IMR-90 (cell line): ENCODE measurements around the gene DENND1B. TPM values are rescaled to one million over a fixed set of nuclear protein-coding genes. Genes with fewer than 3 reads are reported as not detected.

Experiments
- ATAC-seq: fragments of 200-7000 bp; cut with Tn5 transposase; 2 replicates; pipeline ENCODE4 v1.9.1; 2020; ENCODE audit warnings: low read depth, mild to moderate bottlenecking, moderate library complexity
- BruUV-seq: library from RNA; stranded (reverse); fragments of 400-500 nt; replicated peaks from 2 replicates; lab custom pipeline; 2021; lab: Mats Ljungman, UMichigan
- CTCF ChIA-PET: fragments of 300-600 bp; formaldehyde crosslinking; extraction: SDS; loops from one replicate; lab custom pipeline; 2021; ENCODE audit warnings: antibody characterized with exemption; lab: Yijun Ruan, JAX
- POLR2A ChIA-PET: fragments of 300-600 bp; sonication (Branson Sonifier 250); formaldehyde crosslinking; loops from one replicate; lab custom pipeline; 2022; ENCODE audit warnings: antibody characterized with exemption; ENCODE audit not compliant: unreplicated experiment; lab: Charles Lee
- DNase-seq: peaks from one replicate; pipeline ENCODE4 v3.0.0; 2013
- H2AFZ ChIP-seq: replicated peaks from 2 replicates; pipeline ENCODE3; 2013; ENCODE audit warnings: low read length, mild to moderate bottlenecking; ENCODE audit not compliant: poor library complexity
- H2AK5ac ChIP-seq: 2 replicates; pipeline ENCODE4 v1.6.1; 2013; ENCODE audit warnings: low read depth, low read length, inconsistent platforms
- H2AK9ac ChIP-seq: replicated peaks from 2 replicates; pipeline ENCODE3; 2013; ENCODE audit warnings: mild to moderate bottlenecking, low read depth, low read length, moderate library complexity; ENCODE audit not compliant: poor library complexity
- H2BK120ac ChIP-seq: 2 replicates; pipeline ENCODE4 v1.6.1; 2013; ENCODE audit warnings: low read depth, low read length, inconsistent platforms
- H2BK15ac ChIP-seq: 3 replicates; pipeline ENCODE4 v1.6.1; 2013; ENCODE audit warnings: low read depth, low read length, inconsistent platforms
- H2BK20ac ChIP-seq: 2 replicates; pipeline ENCODE4 v1.6.1; 2013; ENCODE audit warnings: low read depth, mild to moderate bottlenecking, inconsistent platforms, low read length, moderate library complexity
- H2BK5ac ChIP-seq: 2 replicates; pipeline ENCODE4 v1.6.1; 2013; ENCODE audit warnings: mild to moderate bottlenecking, low read depth, low read length, inconsistent platforms; ENCODE audit not compliant: poor library complexity, severe bottlenecking
- H3K14ac ChIP-seq: replicated peaks from 2 replicates; pipeline ENCODE4 v1.6.1; 2013; ENCODE audit warnings: low read depth, low read length, inconsistent platforms
- H3K18ac ChIP-seq: 2 replicates; pipeline ENCODE4 v1.6.1; 2013; ENCODE audit warnings: low read depth, low read length, control low read depth
- H3K23ac ChIP-seq: 2 replicates; pipeline ENCODE4 v1.6.1; 2013; ENCODE audit warnings: low read depth, low read length, inconsistent platforms
- H3K27ac ChIP-seq: 2 replicates; pipeline ENCODE4 v1.5.1; 2013; ENCODE audit warnings: mild to moderate bottlenecking, control low read depth, low read length; ENCODE audit not compliant: insufficient read depth
- H3K27me3 ChIP-seq: 2 replicates; pipeline ENCODE4 v1.6.1; 2013; ENCODE audit warnings: low read length; ENCODE audit not compliant: control insufficient read depth, insufficient read depth
- H3K36me3 ChIP-seq: 2 replicates; pipeline ENCODE4 v1.6.1; 2013; ENCODE audit warnings: low read length, mixed read lengths; ENCODE audit not compliant: control insufficient read depth, insufficient read depth
- H3K4ac ChIP-seq: 2 replicates; pipeline ENCODE4 v1.6.1; 2013; ENCODE audit warnings: low read depth, low read length, inconsistent platforms
- H3K4me1 ChIP-seq: 2 replicates; pipeline ENCODE4 v1.6.1; 2013; ENCODE audit warnings: low read length, mixed read lengths; ENCODE audit not compliant: control insufficient read depth, insufficient read depth
- H3K4me2 ChIP-seq: 2 replicates; pipeline ENCODE4 v1.6.1; 2013; ENCODE audit warnings: low read depth, mild to moderate bottlenecking, control low read depth, low read length, moderate library complexity
- H3K4me3 ChIP-seq: 2 replicates; pipeline ENCODE4 v1.5.1; 2013; ENCODE audit warnings: low read depth, mild to moderate bottlenecking, control low read depth, low read length, moderate library complexity; ENCODE audit not compliant: insufficient read depth
- H3K56ac ChIP-seq: 2 replicates; pipeline ENCODE4 v1.6.1; 2013; ENCODE audit warnings: low read length, inconsistent platforms; ENCODE audit not compliant: insufficient read depth; ENCODE audit errors: extremely low read depth
- H3K79me1 ChIP-seq, 2 experiments: 2 replicates each; pipeline ENCODE4 v1.6.1; 2013; ENCODE audit warnings: low read length in 2 of 2, inconsistent platforms in 1 of 2, low read depth in 1 of 2
- H3K9ac ChIP-seq: 2 replicates; pipeline ENCODE4 v1.6.1; 2013; ENCODE audit warnings: low read depth, low read length, control low read depth
- H3K9me1 ChIP-seq: 2 replicates; pipeline ENCODE4 v1.6.1; 2013; ENCODE audit warnings: low read length, inconsistent platforms; ENCODE audit not compliant: insufficient read depth
- H3K9me3 ChIP-seq: 2 replicates; pipeline ENCODE4 v1.6.1; 2013; ENCODE audit warnings: low read length; ENCODE audit not compliant: control insufficient read depth, insufficient read depth
- H4K20me1 ChIP-seq: 2 replicates; pipeline ENCODE4 v1.6.1; 2013; ENCODE audit warnings: low read length, inconsistent platforms; ENCODE audit not compliant: insufficient read depth
- H4K5ac ChIP-seq: 2 replicates; pipeline ENCODE4 v1.6.1; 2013; ENCODE audit warnings: mild to moderate bottlenecking, low read depth, low read length, control low read depth
- H4K8ac ChIP-seq, 2 experiments: 2 replicates each; pipeline ENCODE4 v1.6.1; 2013; ENCODE audit warnings: low read depth in 2 of 2, low read length in 2 of 2, control low read depth in 1 of 2, inconsistent platforms in 1 of 2
- H4K91ac ChIP-seq: 2 replicates; pipeline ENCODE4 v1.6.1; 2013; ENCODE audit warnings: low read depth, low read length, inconsistent platforms; ENCODE audit not compliant: insufficient read depth
- CEBPB ChIP-seq: IDR thresholded peaks from 2 replicates; pipeline ENCODE4 v1.6.1; 2012; ENCODE audit warnings: low read depth, low read length, improper control_type of control experiment
- MAZ ChIP-seq: IDR thresholded peaks from 2 replicates; pipeline ENCODE4 v1.6.1; 2012; ENCODE audit warnings: low read depth, mild to moderate bottlenecking, low read length, improper control_type of control experiment, moderate library complexity, borderline replicate concordance
- NFE2L2 ChIP-seq: fragments of 150-350 bp; IDR thresholded peaks from 2 replicates; pipeline ENCODE4 v1.6.1; 2016; ENCODE audit warnings: low read depth, mild to moderate bottlenecking, low read length
- RAD21 ChIP-seq: IDR thresholded peaks from 2 replicates; pipeline ENCODE4 v1.6.1; 2012; ENCODE audit warnings: low read length, improper control_type of control experiment
- RCOR1 ChIP-seq: IDR thresholded peaks from 2 replicates; pipeline ENCODE4 v1.6.1; 2012; ENCODE audit warnings: mild to moderate bottlenecking, low read length, improper control_type of control experiment; ENCODE audit not compliant: insufficient replicate concordance
- SMC3 ChIP-seq: fragments of 150-350 bp; IDR thresholded peaks from 2 replicates; pipeline ENCODE4 v1.6.1; 2016; ENCODE audit warnings: low read depth, mild to moderate bottlenecking, antibody characterized with exemption, low read length, moderate library complexity
- WGBS, 2 experiments: methylation state at CpG; one replicate each; pipeline versions ENCODE4 v1.1.5 to v1.1.7; 2013; ENCODE audit warnings: missing lambda C conversion rate in 2 of 2; ENCODE audit not compliant: insufficient read length in 1 of 2; ENCODE audit errors: extremely low coverage in 2 of 2; 5-methylcytosine and 5-hydroxymethylcytosine counted together
- dilution Hi-C: fragments of 300-500 bp; cut with HindIII; formaldehyde crosslinking; loops from one replicate; pipeline ENCODE4 v1.14.3; 2018; ENCODE audit warnings: low sequenced_read_pairs; ENCODE audit not compliant: unreplicated experiment
- in situ Hi-C: fragments of 300-500 bp; cut with MboI; formaldehyde crosslinking; loops from 3 replicates; pipeline ENCODE4 v1.14.3; 2019; ENCODE audit warnings: low sequenced_read_pairs, inconsistent platforms, mixed read lengths
- intact Hi-C: fragments of 100-400 bp; cut with micrococcal nuclease; formaldehyde crosslinking; loops from 2 replicates; pipeline ENCODE4 v1.10.0; 2022
- polyA plus RNA-seq, 3 experiments: library from polyadenylated mRNA; depleted of rRNA; stranded (reverse); fragments of >200 nt; gene quantifications; 2 replicates each; pipeline ENCODE4 v1.2.3, GENCODE V29; 2012; ENCODE audit warnings: low replicate concordance in 1 of 3
- total RNA-seq: library from RNA; depleted of rRNA; stranded (reverse); fragments of >200 nt; gene quantifications from 2 replicates; pipeline ENCODE4 v1.2.3, GENCODE V29; 2012

Gene DENND1B
- total and polyA plus RNA-seq, 2 of the 4 experiments (the other 2 are of a cell fraction) = 4.0 to 24.2 TPM

GRCh38 chr1:197810812-197811211, 35.5 kb upstream of the DENND1B start:
- Histone ChIP-seq H3K18ac (no peak overlapping the region), H3K4me1 (peaks cover 4% of the 10 kb centered on the region), H3K56ac (no peak overlapping the region), H4K91ac (no peak overlapping the region), H3K4me2 (no peak overlapping the region), H3K9me3 (no peaks in the 10 kb centered on the region), H3K79me1 (no peaks in the 10 kb centered on the region), H2BK20ac (peak overlapping the region; percentile 18; the same call in 1 of the 2 replicates), H2AK9ac (no peak overlapping the region), H2BK120ac (no peak overlapping the region), H4K20me1 (no peaks in the 10 kb centered on the region), H2BK5ac (no peak overlapping the region), H3K9ac (no peak overlapping the region), H3K23ac (no peak overlapping the region), H4K8ac (no peak overlapping the region), H3K4me3 (no peak overlapping the region), H3K9me1 (no peaks in the 10 kb centered on the region), H2AK5ac (no peak overlapping the region), H3K14ac (no peak overlapping the region), H4K5ac (no peak overlapping the region), H3K27me3 (no peaks in the 10 kb centered on the region), H2AFZ (no peak overlapping the region), H3K36me3 (no peaks in the 10 kb centered on the region), H3K4ac (no peak overlapping the region), H2BK15ac (no peak overlapping the region), H3K27ac (no peak overlapping the region)
- ChIA-PET POLR2A (no interaction called here), CTCF (no interaction called here)
- ATAC-seq (no peak), DNase-seq (no peak)
- no TSS peak for BruUV-seq
- in situ Hi-C loops = no loop called here
- intact Hi-C loops = no loop called here
- dilution Hi-C loops = no loop called here
- TF ChIP-seq MAZ = no peak
- TF ChIP-seq RAD21 = no peak
- TF ChIP-seq CEBPB = no peak
- TF ChIP-seq SMC3 = no peak
- TF ChIP-seq NFE2L2 = no peak
- TF ChIP-seq RCOR1 = no peak
- 40% methylated on average over 1 of the region's 4 CpGs; no CpG with 5 or more reads in 1 of the 2 experiments for WGBS, 2 experiments
